ENCODE measurements around the gene CREB5.
"Not testable (repeated sequence)": the region's sequence is repeated elsewhere in the genome, so short reads cannot be mapped to it uniquely, and the experiment has no call there.

CREB5 gene

DNA sequence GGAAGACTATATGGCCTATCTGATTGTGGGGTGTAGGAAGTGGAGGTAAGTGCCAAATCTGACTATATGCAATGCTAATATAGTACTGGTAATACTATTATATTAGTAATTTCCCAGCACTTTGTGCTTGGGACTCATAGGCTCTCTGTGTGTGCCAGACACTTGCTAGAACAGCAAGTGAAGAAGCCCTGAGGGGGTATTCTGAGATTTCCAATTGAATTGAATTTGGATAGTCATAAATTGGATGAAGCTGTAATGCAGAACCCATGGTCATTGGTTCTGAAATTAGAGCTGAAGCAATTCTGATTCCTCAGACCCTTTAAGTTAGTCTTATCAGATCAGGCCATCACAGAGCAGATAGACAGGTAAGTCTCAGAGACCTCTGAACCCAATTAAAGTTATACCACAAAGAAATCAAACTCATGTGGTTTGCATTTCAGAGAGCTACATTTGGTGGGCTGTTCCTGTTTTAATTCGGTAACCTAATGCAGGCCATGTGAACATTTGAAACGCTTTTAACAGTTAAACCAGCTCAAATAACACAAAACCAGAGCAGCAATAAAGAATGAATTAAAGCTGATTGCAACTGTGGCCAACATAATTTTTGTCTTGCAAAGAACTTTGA is 179.5 kb downstream of the CREB5 start:
- no peak for TF ChIP-seq CTCF (conservative IDR thresholded peaks at IDR 0.05)
- no peak overlapping the region for H3K27ac ChIP-seq

DNA sequence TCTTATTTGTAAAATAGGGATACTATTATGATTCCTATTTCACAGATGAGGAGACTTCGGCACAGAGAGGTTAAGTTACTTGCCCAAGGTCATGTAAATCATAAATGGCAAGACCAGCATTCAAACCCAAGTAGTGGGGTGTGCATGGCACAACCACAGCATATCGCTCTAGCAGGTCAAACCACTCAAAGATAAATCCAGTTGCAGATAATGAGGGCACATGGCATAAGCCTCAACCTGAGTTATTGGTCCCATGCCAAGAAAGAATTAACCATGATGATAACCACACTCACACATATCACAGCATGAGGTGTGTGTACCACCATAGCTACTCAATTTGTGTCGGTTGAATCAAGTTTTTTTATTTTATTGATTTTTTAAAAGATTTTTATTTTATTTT is 180.5 kb downstream of the CREB5 start:
- H3K27ac ChIP-seq: no peak overlapping the region
- TF ChIP-seq CTCF (conservative IDR thresholded peaks at IDR 0.05): no peak

GRCh38 chr7:28595076-28595475 is 182.8 kb downstream of the CREB5 start:
- no peak for TF ChIP-seq CTCF (conservative IDR thresholded peaks at IDR 0.05)
- H3K27ac ChIP-seq: no peak overlapping the region

DNA sequence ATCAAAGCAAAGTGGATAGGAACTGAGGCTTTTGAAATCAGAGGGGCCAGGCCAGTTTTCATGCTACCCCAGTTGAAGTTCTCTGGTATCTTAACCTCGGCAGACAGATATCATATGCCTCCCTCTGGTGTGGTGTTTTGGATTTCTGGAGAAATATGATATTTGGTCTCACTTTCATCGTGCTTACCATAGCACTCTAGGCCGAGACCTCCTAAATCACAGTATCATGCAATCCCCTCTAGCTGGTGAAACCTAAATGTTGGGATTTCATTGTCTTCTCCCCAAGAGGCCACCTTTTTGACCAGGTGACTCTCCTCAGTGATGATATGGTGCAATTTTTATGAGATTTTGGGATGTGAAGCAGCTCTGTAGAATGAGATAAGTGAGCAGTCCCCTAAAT is 183.5 kb downstream of the CREB5 start:
- no peak for TF ChIP-seq CTCF (conservative IDR thresholded peaks at IDR 0.05)
- H3K27ac ChIP-seq: no peak overlapping the region

- no peak for TF ChIP-seq CTCF (conservative IDR thresholded peaks at IDR 0.05)
- H3K27ac ChIP-seq: no peak overlapping the region
Measured at GRCh38 chr7:28596245-28596935, 184.1 kb downstream of the CREB5 start.

DNA sequence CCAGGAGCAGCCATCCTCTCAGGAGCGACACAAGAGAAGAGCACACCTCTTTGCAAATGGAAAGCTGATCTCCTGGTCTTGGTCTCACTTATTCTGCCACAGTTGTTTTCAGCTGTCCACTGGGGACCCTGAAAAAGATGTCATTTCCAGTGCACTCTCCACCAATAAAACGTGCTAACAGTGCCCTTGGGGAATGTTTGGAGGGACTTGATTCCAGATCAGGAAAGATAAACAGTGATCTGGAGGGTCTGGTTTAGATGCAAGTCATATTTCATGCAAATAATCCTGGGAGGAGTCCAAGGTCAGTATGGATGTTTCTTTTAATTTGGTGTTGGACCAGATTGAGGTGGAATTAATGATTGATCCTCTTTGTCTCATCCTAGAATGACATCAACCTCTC is 185.0 kb downstream of the CREB5 start:
- TF ChIP-seq CTCF (conservative IDR thresholded peaks at IDR 0.05): no peak
- H3K27ac ChIP-seq: no peak overlapping the region

DNA sequence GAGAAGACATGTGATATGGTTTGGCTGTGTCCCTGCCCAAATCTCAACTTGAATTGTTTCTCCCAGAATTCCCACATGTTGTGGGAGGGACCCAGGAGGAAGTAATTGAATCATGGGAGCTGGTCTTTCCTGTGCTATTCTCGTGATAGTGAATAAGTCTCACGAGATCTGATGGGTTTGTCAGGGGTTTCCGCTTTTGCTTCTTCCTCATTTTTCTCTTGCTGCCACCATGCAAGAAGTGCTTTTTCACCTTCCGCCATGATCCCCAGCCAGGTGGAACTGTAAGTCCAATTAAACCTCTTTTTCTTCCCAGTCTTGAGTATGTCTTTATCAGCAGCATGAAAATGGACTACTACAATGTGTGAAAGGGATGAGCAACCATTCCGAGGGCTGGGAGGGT is 185.7 kb downstream of the CREB5 start:
- not testable (repeated sequence) for H3K27ac ChIP-seq

DNA sequence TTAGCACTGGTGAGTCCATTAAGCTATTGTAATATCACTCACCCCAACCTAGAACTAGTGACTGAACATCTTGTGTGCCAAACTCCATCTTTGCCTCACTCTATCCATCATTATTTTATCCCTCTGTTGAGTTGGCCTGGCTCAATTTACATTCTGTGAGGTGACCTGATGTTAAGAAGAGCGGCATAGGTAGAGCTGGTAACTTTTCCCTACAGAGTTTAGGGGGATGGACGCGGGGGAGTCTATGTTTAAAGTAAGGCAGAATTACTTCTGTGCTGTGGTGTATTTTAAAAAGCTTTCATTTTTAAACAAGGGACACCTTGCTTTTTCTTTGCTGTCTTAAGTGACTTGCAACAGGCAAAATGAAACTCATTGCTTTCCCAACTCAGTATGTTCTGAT is 186.3 kb downstream of the CREB5 start:
- H3K27ac ChIP-seq: no peak overlapping the region
- no peak for TF ChIP-seq CTCF (conservative IDR thresholded peaks at IDR 0.05)

All from VCaP (cell line).